Right lobe of liver (tissue), 6 donors: ENCODE data around the gene KCTD13. TPM values are rescaled to one million over a fixed set of nuclear protein-coding genes. Genes with fewer than 3 reads are reported as not detected.

Experiments used
- ATAC-seq, 4 donors: fragments of 200-7000 bp; cut with Tn5 transposase; one replicate each; pipeline ENCODE4 v1.9.1; 2020; ENCODE audit warnings: mild to moderate bottlenecking in 4 of 4, moderate library complexity in 4 of 4
- DNase-seq, 3 donors: peaks; one replicate each; pipeline ENCODE4 v3.0.0-alpha.2; 2020
- H3K27ac ChIP-seq, 3 donors: fragments of 200-600 bp; one replicate each; pipeline ENCODE4 v1.8.0; 2022
- H3K27me3 ChIP-seq, 2 donors: fragments of 200-600 bp; one replicate each; pipeline ENCODE4 v1.8.0; 2022
- H3K36me3 ChIP-seq, 4 donors: fragments of 200-600 bp; sonication (generic) in 1 of 4; one replicate each; pipeline versions ENCODE4 v1.5.1 to v1.8.0; 2017 to 2022; ENCODE audit warnings: control low read depth in 1 of 4
- H3K4me1 ChIP-seq, 4 donors: fragments of 200-600 bp; sonication (generic) in 1 of 4; one replicate each; pipeline versions ENCODE4 v1.5.1 to v1.8.0; 2017 to 2022; ENCODE audit warnings: control low read depth in 1 of 4
- H3K4me3 ChIP-seq, 3 donors: fragments of 200-600 bp; one replicate each; pipeline ENCODE4 v1.8.0; 2022
- H3K9me3 ChIP-seq, 4 donors: fragments of 200-600 bp; sonication (generic) in 1 of 4; one replicate each; pipeline versions ENCODE4 v1.5.1 to v1.8.0; 2017 to 2022; ENCODE audit warnings: control low read depth in 1 of 4
- CTCF ChIP-seq, 4 donors: fragments of 200-600 bp in 3 of 4; fragments of 450-650 bp in 1 of 4; IDR thresholded peaks; one replicate each; pipeline versions ENCODE4 v1.5.1 to v1.8.0; 2016 to 2022; ENCODE audit warnings: antibody characterized with exemption in 4 of 4, mild to moderate bottlenecking in 2 of 4
- POLR2A ChIP-seq: fragments of 450-650 bp; IDR thresholded peaks from one replicate; pipeline ENCODE4 v1.6.1; 2017; ENCODE audit warnings: antibody characterized with exemption, mild to moderate bottlenecking
- WGBS: methylation state at CpG from one replicate; pipeline ENCODE4 v1.1.6; 2018; ENCODE audit warnings: low coverage, low lambda C conversion rate; ENCODE audit not compliant: insufficient coverage; ENCODE audit errors: missing lambda C conversion rate; 5-methylcytosine and 5-hydroxymethylcytosine counted together
- intact Hi-C, 2 donors: fragments of 100-400 bp; cut with DNase I; formaldehyde crosslinking; loops; one replicate each; pipeline versions ENCODE4 v1.11.2 to v1.14.1; 2022
- total RNA-seq, 6 experiments: library from RNA; depleted of rRNA in 2 of 6; stranded (reverse); fragments of >200 nt in 2 of 6; fragmentation: NEBNext Ultra II Directional in 3 of 6; extraction: Animal tissue kit (Norgen Biotek cat#: 25700) in 3 of 6; gene quantifications; one replicate each; pipeline versions ENCODE4 v1.1.0 to v1.2.4, GENCODE V29; 2016 to 2023
- donor health status: DM: no; HTN: yes; CAD: no.
- donor health status: DM: no; HTN: no; CAD: no.
- donor health status: DM: no; HTN: no; CAD: no.
- donor health status: DM: no; HTN: yes; CAD: no.
- donor health status: DM: no; HTN: yes; CAD: no.

The KCTD13 gene
- total RNA-seq, 6 experiments from 2014 or later = 5.4 to 13.5 (median 7.2) TPM

- intact Hi-C loops = no loop called here
- Histone ChIP-seq H3K36me3 (peaks cover 0 to 34% (median 0%) of the 10 kb centered on the region in 4 donors), H3K4me1 (peaks cover 0 to 17% (median 2%) of the 10 kb centered on the region in 4 donors), H3K9me3 (no peaks in the 10 kb centered on the region), H3K27me3 (no peaks in the 10 kb centered on the region), H3K27ac (no peak overlapping the region), H3K4me3 (no peak overlapping the region)
- no peak for TF ChIP-seq POLR2A
- no peak for TF ChIP-seq CTCF (IDR thresholded peaks at IDR 0.05)
- no peak for DNase-seq
- ATAC-seq = no peak
- 63% methylated on average over 2 of the region's 2 CpGs for WGBS
Observed at GRCh38 chr16:29922326-29922725, 3.7 kb downstream of the KCTD13 start.

GRCh38 chr16:29921034-29921385 lies 5.0 kb downstream of the KCTD13 start:
- DNase-seq = no peak
- TF ChIP-seq CTCF (IDR thresholded peaks at IDR 0.05) (no peak), POLR2A (no peak)
- no peak for ATAC-seq
- H3K36me3 ChIP-seq = peaks cover 0 to 34% (median 0%) of the 10 kb centered on the region in 4 donors
- peaks cover 0 to 12% (median 0%) of the 10 kb centered on the region in 4 donors for H3K4me1 ChIP-seq
- intact Hi-C loops = no loop called here
- H3K27ac ChIP-seq = no peak overlapping the region
- H3K27me3 ChIP-seq = no peaks in the 10 kb centered on the region
- no peak overlapping the region for H3K4me3 ChIP-seq
- WGBS = 94% methylated on average over 3 of the region's 3 CpGs
- H3K9me3 ChIP-seq = no peaks in the 10 kb centered on the region

GRCh38 chr16:29920288-29921033 lies 5.6 kb downstream of the KCTD13 start:
- intact Hi-C loops = no loop called here
- no peak overlapping the region for H3K27ac ChIP-seq
- no peaks in the 10 kb centered on the region for H3K27me3 ChIP-seq
- H3K4me3 ChIP-seq = no peak overlapping the region
- TF ChIP-seq POLR2A (no peak), CTCF (IDR thresholded peaks at IDR 0.05) (no peak)
- no peak for ATAC-seq
- 80% methylated on average over 6 of the region's 6 CpGs for WGBS
- peaks cover 0 to 34% (median 0%) of the 10 kb centered on the region in 4 donors for H3K36me3 ChIP-seq
- no peaks in the 10 kb centered on the region for H3K9me3 ChIP-seq
- DNase-seq = no peak
- peaks cover 0 to 12% (median 0%) of the 10 kb centered on the region in 4 donors for H3K4me1 ChIP-seq

- Histone ChIP-seq H3K4me3 (no peak overlapping the region), H3K9me3 (no peaks in the 10 kb centered on the region), H3K27ac (no peak overlapping the region), H3K27me3 (no peaks in the 10 kb centered on the region), H3K4me1 (no peaks in the 10 kb centered on the region), H3K36me3 (peaks cover 0 to 24% (median 0%) of the 10 kb centered on the region in 4 donors)
- ATAC-seq = no peak
- DNase-seq = no peak
- TF ChIP-seq CTCF (IDR thresholded peaks at IDR 0.05) (no peak), POLR2A (no peak)
- WGBS = 82% methylated on average over 1 of the region's 1 CpG
- intact Hi-C loops = no loop called here
Observed at GRCh38 chr16:29916979-29917378, 9.0 kb downstream of the KCTD13 start.
